ENCODE results near the gene SIM1. TPM values are rescaled to one million over a fixed set of nuclear protein-coding genes. Genes with fewer than 3 reads are reported as not detected.

Gene SIM1
- total RNA-seq, 1 experiment from 2014 or later = 0.13 TPM

GRCh38 chr6:100479179-100480035 lies 14.7 kb upstream of the SIM1 start:
- H3K9me3 ChIP-seq (ENCODE audit: insufficient read depth, low read depth) = no peaks in the 10 kb centered on the region
- no peak overlapping the region for H3K4me3 ChIP-seq
- no peaks in the 10 kb centered on the region for H3K79me2 ChIP-seq (ENCODE audit: low read depth)
- no peaks in the 10 kb centered on the region for H3K36me3 ChIP-seq (ENCODE audit: low read depth)
- no TSS peak for BruUV-seq (replicated peaks)
- intact Hi-C loops (cut with micrococcal nuclease; ENCODE audit: unreplicated experiment) = loop anchor here (1.0 to 10.0 kb wide), 6 partner anchors 175 to 612 kb away; no protein-coding TSS in a partner anchor
- DNase-seq = no peak
- H3K4me2 ChIP-seq = no peak overlapping the region
- H3K9me2 ChIP-seq (ENCODE audit: insufficient read depth) = no peaks in the 10 kb centered on the region
- H4K20me1 ChIP-seq (ENCODE audit: insufficient read depth) = no peaks in the 10 kb centered on the region
- TF ChIP-seq EZH2 (IDR thresholded peaks at IDR 0.05; ENCODE audit: low read depth) = no peak
- peak; percentile 83 for TF ChIP-seq CTCF (conservative IDR thresholded peaks at IDR 0.05)
- H3F3A ChIP-seq (ENCODE audit: insufficient read depth, low read depth) = no peaks in the 10 kb centered on the region
- H2AFZ ChIP-seq = no peak overlapping the region
- no peaks in the 10 kb centered on the region for H3K27me3 ChIP-seq (ENCODE audit: insufficient read depth, low read depth)
- H3K27ac ChIP-seq = no peak overlapping the region
- ChIA-PET POLR2A (ENCODE audit: unreplicated experiment) (no interaction called here), CTCF (no interaction called here)
- H3K4me1 ChIP-seq (replicated peaks; ENCODE audit: insufficient read depth) = no peaks in the 10 kb centered on the region

- Histone ChIP-seq H3K9me3 (ENCODE audit: insufficient read depth, low read depth) (no peaks in the 10 kb centered on the region), H3K9me2 (ENCODE audit: insufficient read depth) (no peaks in the 10 kb centered on the region), H3K27me3 (ENCODE audit: insufficient read depth, low read depth) (no peaks in the 10 kb centered on the region), H3K36me3 (ENCODE audit: low read depth) (no peaks in the 10 kb centered on the region), H3K4me1 (replicated peaks; ENCODE audit: insufficient read depth) (no peaks in the 10 kb centered on the region), H2AFZ (no peak overlapping the region), H3K27ac (no peak overlapping the region), H3K4me2 (no peak overlapping the region), H3K79me2 (ENCODE audit: low read depth) (no peaks in the 10 kb centered on the region), H3K4me3 (no peak overlapping the region), H3F3A (ENCODE audit: insufficient read depth, low read depth) (no peaks in the 10 kb centered on the region), H4K20me1 (ENCODE audit: insufficient read depth) (no peaks in the 10 kb centered on the region)
- no TSS peak for BruUV-seq (replicated peaks)
- intact Hi-C loops (cut with micrococcal nuclease; ENCODE audit: unreplicated experiment) = loop anchor here (5.0 to 10.0 kb wide), 3 partner anchors 179 to 608 kb away; no protein-coding TSS in a partner anchor
- TF ChIP-seq CTCF (conservative IDR thresholded peaks at IDR 0.05) (no peak), EZH2 (IDR thresholded peaks at IDR 0.05; ENCODE audit: low read depth) (no peak)
- peak in 1 of 2 experiments; percentile 37 for DNase-seq
- CTCF ChIA-PET = no interaction called here
- POLR2A ChIA-PET (ENCODE audit: unreplicated experiment) = no interaction called here
Observed at GRCh38 chr6:100475554-100476320, 11.0 kb upstream of the SIM1 start.

GRCh38 chr6:100473182-100473581 lies 8.5 kb upstream of the SIM1 start:
- ChIA-PET CTCF (no interaction called here), POLR2A (ENCODE audit: unreplicated experiment) (no interaction called here)
- no peaks in the 10 kb centered on the region for H3K79me2 ChIP-seq (ENCODE audit: low read depth)
- H3K36me3 ChIP-seq (ENCODE audit: low read depth) = no peaks in the 10 kb centered on the region
- H3K4me1 ChIP-seq (replicated peaks; ENCODE audit: insufficient read depth) = no peaks in the 10 kb centered on the region
- peak overlapping the region; percentile 29; the same call in 1 of the 2 replicates for H3K4me2 ChIP-seq
- no peak for DNase-seq
- BruUV-seq (replicated peaks) = no TSS peak
- H3K4me3 ChIP-seq = no peak overlapping the region
- intact Hi-C loops (cut with micrococcal nuclease; ENCODE audit: unreplicated experiment) = loop anchor here (5.0 to 10.0 kb wide), 3 partner anchors 126 to 248 kb away; no protein-coding TSS in a partner anchor
- H3K9me2 ChIP-seq (ENCODE audit: insufficient read depth) = no peaks in the 10 kb centered on the region
- H3K27me3 ChIP-seq (ENCODE audit: insufficient read depth, low read depth) = no peaks in the 10 kb centered on the region
- H3K27ac ChIP-seq = no peak overlapping the region
- H3K9me3 ChIP-seq (ENCODE audit: insufficient read depth, low read depth) = no peaks in the 10 kb centered on the region
- no peaks in the 10 kb centered on the region for H3F3A ChIP-seq (ENCODE audit: insufficient read depth, low read depth)
- H4K20me1 ChIP-seq (ENCODE audit: insufficient read depth) = no peaks in the 10 kb centered on the region
- no peak overlapping the region for H2AFZ ChIP-seq
- TF ChIP-seq CTCF (conservative IDR thresholded peaks at IDR 0.05) = no peak
- TF ChIP-seq EZH2 (IDR thresholded peaks at IDR 0.05; ENCODE audit: low read depth) = no peak
